HG03196 (cell line): ENCODE results near the gene ABCC4.

ENCODE experiments used
- ATAC-seq: cut with Tn5 transposase; IDR thresholded peaks from one replicate; pipeline ENCODE4 v1.9.1; 2021; ENCODE audit not compliant: unreplicated experiment

ABCC4 gene

DNA sequence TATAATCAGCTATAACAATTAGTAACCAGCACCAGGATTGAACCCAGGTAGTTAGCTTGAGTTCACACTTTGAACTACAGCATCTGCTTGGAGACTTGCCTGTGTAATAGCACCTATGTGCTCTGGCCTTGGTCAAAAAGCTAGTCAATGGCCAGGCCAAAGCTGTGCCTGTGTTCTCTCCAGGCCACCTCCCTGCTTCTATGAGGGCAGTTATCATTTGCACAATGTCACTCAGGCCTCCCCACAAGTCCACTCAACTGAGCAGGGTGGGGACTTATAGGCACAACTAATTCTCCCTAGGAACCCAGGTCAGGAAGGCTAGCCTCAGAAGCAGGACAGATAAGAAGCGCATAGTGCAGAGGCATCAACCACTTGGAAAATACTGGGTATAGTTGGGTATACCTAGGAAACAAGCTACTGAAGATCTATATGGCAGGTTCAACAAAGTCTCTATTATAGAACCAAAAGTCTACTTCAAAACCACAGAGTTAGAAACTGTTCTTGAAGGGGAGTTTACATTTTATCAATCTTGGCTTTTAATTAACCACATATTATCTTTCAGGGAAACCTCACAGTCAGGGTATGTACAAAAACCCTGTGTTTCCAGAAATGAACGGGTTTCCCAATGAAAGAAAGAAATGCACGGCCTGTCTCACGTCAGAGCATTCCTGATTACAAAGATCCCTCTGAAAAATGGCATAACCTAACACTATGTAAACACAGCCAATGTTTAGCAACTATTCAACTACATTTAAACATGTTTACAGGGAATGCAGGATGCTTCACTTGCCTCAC lies 140.9 kb downstream of the ABCC4 start:
- no peak for ATAC-seq

DNA sequence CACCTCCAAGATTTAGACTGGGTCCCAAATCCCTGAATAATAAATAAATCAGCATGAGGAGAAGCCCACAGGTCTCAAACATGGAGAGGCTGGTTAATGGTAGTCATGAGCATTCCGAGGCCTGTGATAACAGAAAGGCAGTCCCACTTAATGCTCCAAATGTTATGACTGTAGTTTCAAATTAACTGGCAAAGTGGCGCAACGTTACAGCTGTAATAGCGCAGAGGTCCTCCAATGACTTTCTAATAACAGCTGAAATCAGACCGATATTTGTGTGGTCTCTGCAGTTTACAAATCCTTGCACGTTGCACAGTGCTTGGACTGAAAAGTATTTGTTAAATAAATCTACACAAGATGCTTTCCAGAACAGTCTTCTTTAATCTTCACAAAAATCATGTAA lies 141.8 kb downstream of the ABCC4 start:
- no peak for ATAC-seq

DNA sequence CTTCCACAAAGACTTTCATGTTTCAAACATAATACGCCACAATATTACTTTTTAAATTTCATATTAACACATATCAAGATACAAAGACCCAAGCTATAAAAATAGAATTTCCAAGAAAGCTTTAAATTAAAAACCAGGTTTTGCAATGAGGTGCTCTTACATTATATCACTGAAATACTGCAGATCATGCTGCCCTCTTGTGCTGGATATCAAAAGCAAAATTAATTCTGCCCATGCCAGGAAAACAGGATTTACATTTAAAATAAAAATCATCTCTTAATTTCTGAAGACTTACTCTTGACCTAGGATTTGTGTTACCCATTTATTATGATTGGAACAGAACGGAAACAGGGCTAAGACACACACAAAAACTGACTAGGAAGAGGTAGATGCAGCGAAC lies 145.0 kb downstream of the ABCC4 start:
- no peak for ATAC-seq

DNA sequence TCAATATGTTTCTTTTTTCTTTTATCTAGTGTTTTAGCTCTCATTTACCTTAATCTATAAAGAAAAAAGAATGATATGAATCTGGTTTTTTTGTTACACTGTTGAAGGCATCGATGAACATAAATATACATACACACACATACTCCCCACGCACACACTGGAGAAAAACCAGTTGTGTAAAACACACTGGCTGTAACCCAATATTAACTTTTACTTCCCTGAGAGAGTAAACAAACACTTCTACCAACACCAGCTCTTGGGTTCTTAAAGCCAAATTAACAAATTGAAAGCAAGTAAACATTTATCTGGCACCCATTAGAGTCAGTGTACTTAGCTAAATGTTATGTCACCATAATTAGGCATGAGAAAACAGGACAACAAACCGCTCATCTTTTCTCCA lies 145.7 kb downstream of the ABCC4 start:
- ATAC-seq, result no peak

DNA sequence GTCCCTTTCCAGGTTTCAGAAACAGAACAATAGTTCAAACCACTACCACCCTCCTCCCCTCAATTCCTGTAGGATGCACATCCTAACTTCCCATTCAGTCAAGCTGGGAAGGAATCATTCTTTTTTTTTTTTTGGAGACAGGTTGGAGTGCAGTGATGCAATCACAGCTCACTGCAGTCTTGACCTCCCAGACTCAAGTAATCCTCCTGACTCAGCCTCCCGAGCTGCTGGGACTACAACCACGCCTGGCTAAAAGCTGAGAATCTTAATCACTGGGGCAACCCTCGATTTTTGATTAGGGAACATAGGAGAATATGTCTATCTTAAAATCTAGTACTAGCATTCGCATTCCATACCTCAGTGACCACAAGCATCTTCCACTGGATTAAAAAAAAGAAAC lies 146.2 kb downstream of the ABCC4 start:
- ATAC-seq, result no peak

DNA sequence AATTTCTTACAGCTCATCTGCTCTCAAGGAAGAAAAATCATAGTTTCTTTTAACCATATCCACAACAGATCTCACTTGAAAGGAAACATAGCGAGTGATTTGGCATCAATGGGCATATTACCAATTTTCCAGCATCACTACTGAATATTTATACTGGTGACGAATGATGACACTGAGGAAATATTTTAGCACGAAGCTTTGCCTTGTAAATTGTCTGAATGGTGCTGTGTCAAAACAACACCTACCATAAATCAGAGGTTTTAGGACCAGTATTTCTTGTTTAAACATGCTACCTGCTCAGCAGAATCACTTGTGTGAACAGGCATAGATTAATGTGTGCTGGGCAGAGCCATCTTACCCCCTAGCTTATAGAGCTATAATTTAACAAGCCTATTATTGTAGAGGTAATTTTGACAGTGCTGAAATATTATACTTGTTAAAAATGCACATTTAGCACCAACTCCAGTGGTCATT lies 146.8 kb downstream of the ABCC4 start:
- ATAC-seq, result no peak

GRCh38 chr13:95153647-95154412 lies 147.4 kb downstream of the ABCC4 start:
- no peak for ATAC-seq

DNA sequence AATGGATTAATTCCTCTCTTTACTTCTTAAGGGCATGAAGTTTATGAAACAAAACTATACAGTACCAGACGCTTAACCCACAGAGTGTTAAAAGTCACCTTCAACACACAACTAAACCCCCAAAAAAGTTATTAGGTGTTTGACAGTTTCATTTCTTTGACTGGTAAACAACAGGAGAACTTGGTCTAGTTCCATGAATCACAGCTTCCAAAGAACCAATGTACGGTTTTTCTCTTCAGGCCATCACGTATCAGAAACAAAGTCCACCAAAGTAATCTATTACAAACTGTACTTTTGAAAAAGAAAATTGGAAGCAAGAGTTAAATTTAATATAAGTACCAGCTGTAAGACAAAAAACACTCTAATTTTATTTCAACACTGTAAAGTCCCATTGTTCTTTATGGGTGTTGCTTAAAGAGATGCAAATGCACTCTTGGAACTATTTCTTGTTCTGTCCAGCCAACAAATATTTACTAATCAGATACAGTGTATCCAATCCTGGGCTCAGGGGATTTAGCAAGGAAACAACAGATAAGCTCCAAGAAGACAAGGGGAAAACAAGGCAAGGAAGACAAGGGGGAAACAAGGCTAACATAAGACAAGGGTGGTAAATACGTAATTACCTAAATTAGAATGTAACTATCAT lies 149.2 kb downstream of the ABCC4 start:
- ATAC-seq, result no peak

DNA sequence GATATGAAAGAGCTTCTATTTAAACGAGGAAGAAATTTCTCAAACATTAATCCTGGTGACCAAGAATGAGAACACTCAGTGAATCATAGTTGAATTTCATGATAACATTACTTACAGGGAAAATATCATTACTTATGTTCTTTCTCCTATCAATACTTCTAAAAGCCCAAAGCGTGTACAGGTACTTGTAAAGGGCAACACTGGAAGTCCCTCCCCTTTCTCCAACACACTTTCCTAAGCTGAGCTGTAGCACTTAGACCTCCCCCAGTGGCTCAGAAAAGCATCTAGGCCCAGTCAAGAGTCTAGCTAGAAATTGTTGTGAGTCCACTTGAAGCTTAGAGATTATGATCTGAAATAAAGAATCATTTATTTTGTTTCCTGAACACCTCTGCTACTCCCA lies 150.7 kb downstream of the ABCC4 start:
- no peak for ATAC-seq

DNA sequence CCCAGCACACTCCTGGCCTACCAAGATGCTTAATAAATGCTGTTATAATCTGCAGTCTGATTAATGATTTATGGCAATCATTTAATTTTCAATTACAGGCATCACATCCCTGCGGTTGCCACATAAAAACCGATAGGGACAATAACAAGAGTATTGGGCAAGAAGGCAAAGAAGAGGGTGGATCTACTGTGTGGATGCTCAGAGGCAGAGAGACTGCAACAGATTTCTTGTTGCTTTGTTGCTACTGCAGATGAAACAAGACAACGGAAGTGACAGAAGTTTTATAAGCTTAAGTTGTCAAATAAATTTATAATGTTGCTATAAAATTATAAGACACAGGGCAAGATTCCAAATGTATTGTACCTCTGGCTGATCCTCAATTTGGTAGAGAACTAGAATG lies 154.8 kb downstream of the ABCC4 start:
- ATAC-seq, result no peak

DNA sequence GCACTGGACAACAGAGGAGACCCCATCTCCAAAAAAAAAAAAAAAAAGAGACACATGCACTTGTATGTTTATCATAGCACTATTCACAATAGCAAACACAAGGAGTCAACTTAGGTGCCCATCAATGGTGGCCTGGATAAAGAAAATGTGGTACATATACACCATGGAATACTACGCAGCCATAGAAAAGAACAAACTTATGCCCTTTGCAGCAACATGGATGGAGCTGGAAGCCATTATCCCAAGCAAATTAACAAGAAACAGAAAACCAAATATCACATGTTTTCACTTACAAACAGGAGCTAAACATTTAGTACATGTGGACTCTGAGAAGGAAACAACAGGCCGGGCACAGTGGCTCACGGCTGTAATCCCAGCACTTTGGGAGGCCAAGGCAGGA lies 155.7 kb downstream of the ABCC4 start:
- no peak for ATAC-seq

- no peak for ATAC-seq
Measured at GRCh38 chr13:95140502-95140901, 160.7 kb downstream of the ABCC4 start.

DNA sequence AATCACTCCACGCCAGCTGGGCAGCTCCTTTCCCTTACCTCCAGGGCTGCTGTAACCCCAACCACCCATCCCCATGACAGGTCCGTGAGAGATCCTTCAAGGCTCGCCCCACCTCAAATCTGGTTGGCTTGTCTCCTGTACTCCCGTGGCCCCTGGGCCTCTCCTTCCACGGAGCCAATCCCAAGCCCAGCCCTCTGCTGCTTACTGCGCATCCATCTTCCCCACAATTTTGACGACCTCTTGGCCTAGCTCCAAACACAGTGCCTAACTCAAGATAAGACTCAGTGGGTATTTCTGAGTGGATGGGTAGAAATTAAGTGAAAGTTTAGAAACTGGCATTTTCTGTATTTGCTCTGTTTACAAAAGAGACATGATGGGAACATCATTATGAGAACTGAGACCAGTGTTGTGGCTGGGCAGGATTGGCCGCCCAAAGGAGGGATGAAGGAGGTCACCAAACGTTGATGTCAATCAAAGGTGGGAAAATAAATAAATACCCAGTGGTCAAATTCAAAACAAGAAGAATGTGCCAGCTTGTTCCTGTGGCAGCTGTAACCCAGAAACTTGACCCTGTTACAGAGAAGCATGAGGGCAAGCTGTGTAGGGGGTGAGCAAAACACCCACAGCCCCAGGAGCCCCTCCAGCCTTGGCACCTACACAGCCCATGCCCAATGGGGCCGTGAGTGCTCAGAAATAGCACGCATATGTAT lies 162.2 kb downstream of the ABCC4 start:
- no peak for ATAC-seq

DNA sequence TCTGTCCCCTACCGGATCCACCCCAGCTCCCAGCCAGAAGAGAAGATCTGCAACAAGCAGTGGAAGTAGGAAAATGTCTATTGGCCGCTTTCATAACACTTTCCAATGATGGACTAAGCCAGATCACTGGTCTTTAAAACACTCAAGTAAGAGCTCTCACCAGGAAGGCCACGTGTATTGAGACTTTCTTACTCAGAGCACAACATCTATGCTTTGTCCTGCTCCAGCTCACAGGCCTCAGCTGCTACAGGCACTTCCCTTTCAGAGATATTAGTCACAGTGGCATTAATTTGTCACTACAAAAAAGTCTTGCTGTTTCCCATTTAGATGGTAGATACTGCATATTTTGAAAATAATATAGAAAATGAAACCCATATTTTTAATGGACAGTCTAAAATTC lies 164.2 kb downstream of the ABCC4 start:
- ATAC-seq, result peak; percentile 93

DNA sequence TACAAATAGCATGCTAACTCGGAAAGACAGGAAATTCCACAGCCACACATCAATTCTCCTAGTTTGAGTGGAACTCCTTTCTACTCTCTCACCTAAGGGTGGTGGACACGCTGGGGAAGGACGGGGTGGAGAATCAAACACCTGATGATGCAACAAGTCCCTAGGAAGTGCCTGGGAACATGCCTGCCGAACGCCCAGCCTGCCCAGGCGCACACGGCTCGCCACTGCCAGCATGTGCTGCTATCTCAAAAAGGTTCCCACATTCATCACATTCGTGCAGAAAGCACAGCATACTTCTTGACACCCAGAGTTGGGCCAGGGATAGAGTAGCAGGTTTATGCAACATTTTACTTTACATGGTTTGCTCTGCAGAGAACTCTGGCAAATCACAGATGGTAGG lies 164.6 kb downstream of the ABCC4 start:
- no peak for ATAC-seq

DNA sequence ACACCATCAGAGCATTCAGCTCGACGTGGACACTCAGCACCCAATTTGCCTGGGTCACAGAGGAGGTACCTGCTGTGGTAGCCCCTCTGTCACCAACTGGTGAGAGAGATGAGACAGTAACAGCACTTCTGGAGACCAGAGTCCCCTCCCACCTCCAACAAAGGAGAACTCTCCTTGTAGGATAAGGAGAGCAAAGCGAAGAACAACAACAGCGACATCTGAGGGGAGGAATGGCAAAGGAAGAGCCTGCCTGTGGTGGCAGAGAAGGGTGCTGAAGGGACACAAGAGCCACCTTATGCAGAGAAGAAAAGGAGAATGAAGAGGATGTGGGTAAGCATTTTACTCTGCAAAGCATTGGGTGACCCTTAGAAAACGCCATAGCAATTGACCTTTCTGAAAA lies 167.8 kb downstream of the ABCC4 start:
- ATAC-seq, result no peak

DNA sequence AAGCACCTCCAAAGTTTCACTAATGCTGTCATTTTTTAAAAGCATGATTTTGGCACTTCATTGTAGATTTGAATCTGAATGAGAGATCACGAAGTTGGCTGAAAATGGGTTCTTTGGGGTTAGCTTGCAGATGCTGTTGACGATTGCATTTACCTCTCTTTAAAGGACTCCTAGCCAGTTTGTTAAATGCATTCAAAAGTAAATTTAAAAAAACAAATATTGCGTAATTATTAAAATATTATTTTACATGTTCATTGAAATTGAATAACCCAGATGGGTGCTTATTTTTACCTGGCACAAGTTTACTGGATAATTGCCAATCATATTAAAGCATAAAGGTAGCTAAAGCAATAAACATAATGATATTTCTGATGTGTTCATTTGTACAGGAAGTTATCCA lies 172.2 kb downstream of the ABCC4 start:
- no peak for ATAC-seq

GRCh38 chr13:95128045-95128643 lies 173.1 kb downstream of the ABCC4 start:
- ATAC-seq, result no peak

GRCh38 chr13:95124959-95125358 lies 176.3 kb downstream of the ABCC4 start:
- ATAC-seq, result no peak

GRCh38 chr13:95123726-95124125 lies 177.5 kb downstream of the ABCC4 start:
- ATAC-seq, result no peak

DNA sequence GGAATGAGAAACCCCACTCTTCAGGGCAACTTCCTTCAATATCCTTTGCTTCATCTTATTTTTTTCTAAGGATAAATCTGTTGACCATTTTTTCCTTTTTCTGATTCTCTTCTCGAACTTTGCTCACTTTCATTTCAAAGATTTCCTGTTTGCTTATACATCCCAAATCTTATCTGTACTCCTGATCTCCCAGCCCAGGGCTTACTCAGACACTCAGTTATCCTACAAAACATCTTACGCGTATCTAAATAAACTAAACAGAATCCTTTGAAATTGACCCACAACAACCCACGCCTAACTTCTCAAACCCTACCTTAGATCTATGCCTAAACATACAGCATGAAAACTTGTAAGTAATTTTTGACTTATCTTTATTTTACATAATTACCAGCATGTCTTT lies 179.2 kb downstream of the ABCC4 start:
- ATAC-seq, result no peak
